ENCODE measurements around the gene TRIM59. TPM values are rescaled to one million over a fixed set of nuclear protein-coding genes. Genes with fewer than 3 reads are reported as not detected.
A peak's percentile ranks its signal among the peaks of the same experiment; 100 is the strongest.

The TRIM59 gene
- total and polyA plus RNA-seq, 2 of the 4 experiments (the other 2 are of a cell fraction) = 8.0 to 65.4 TPM

DNA sequence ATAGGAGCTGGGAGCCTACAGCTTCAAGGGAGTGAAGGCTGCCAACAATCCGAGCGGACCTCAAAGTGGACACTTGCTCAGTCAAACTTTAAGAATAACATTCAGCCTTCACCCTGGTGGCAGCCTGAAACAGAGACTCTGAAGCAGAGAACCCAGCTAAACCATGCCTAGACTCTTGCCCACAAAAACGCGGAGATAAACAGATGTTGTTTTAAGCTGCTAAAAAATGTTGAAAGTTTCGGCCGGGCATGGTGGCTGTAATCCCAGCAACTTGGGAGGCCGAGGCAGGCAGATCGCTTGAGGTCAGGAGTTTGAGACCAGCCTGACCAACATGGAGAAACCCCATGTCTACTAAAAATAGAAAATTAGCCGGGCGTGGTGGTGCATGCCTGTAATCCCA, 29.8 kb upstream of the TRIM59 start:
- H2BK15ac ChIP-seq (ENCODE audit: low read depth, low read length) = no peak overlapping the region; the same call in 2 of the 3 replicates
- no peak overlapping the region for H3K4me2 ChIP-seq (ENCODE audit: low read depth, low read length)
- no peaks in the 10 kb centered on the region; a peak in 1 of 4 replicates for H3K79me1 ChIP-seq (ENCODE audit: low read depth in 1 of 2, low read length in 2 of 2)
- in situ Hi-C loops (cut with MboI; ENCODE audit: low sequenced_read_pairs) = no loop called here
- dilution Hi-C loops (cut with HindIII; ENCODE audit: low sequenced_read_pairs, unreplicated experiment) = no loop called here
- no peak overlapping the region for H3K56ac ChIP-seq (ENCODE audit: extremely low read depth, insufficient read depth, low read length)
- H3K27me3 ChIP-seq (ENCODE audit: control insufficient read depth, insufficient read depth, low read length) = no peaks in the 10 kb centered on the region
- no peak overlapping the region for H3K18ac ChIP-seq (ENCODE audit: low read depth, low read length)
- no peak overlapping the region for H2BK5ac ChIP-seq (ENCODE audit: low read depth, low read length, poor library complexity, severe bottlenecking)
- H3K4me1 ChIP-seq (ENCODE audit: control insufficient read depth, insufficient read depth, low read length) = peaks cover 11% of the 10 kb centered on the region
- CTCF ChIA-PET = no interaction called here
- H2AFZ ChIP-seq (replicated peaks; ENCODE audit: low read length, poor library complexity) = no peak overlapping the region
- H3K4me3 ChIP-seq (ENCODE audit: insufficient read depth, low read depth, low read length) = no peak overlapping the region
- H3K23ac ChIP-seq (ENCODE audit: low read depth, low read length) = no peak overlapping the region
- H2BK120ac ChIP-seq (ENCODE audit: low read depth, low read length) = 0 out of 2 replicates have a peak overlapping the region, but pooled peaks have one; percentile 11
- H3K4ac ChIP-seq (ENCODE audit: low read depth, low read length) = 0 out of 2 replicates have a peak overlapping the region, but pooled peaks have one; percentile 16
- no TSS peak for BruUV-seq (replicated peaks)
- peak overlapping the region; percentile 34 for H2AK9ac ChIP-seq (replicated peaks; ENCODE audit: low read depth, low read length, poor library complexity)
- POLR2A ChIA-PET (ENCODE audit: unreplicated experiment) = no interaction called here
- H3K27ac ChIP-seq (ENCODE audit: insufficient read depth, low read length) = no peak overlapping the region
- H3K36me3 ChIP-seq (ENCODE audit: control insufficient read depth, insufficient read depth, low read length) = no peaks in the 10 kb centered on the region
- no peak overlapping the region for H4K91ac ChIP-seq (ENCODE audit: insufficient read depth, low read depth, low read length)
- DNase-seq = no peak
- 0 out of 2 replicates have a peak overlapping the region, but pooled peaks have one; percentile 30 for H3K14ac ChIP-seq (replicated peaks; ENCODE audit: low read depth, low read length)
- no peak overlapping the region for H3K9ac ChIP-seq (ENCODE audit: low read depth, low read length)
- ATAC-seq (ENCODE audit: low read depth) = no peak
- no peak overlapping the region for H2AK5ac ChIP-seq (ENCODE audit: low read depth, low read length)
- WGBS, 2 experiments (ENCODE audit: extremely low coverage in 2 of 2, insufficient read length in 1 of 2) = 91% methylated on average over 4 of the region's 10 CpGs; no CpG with 5 or more reads in 1 of the 2 experiments
- TF ChIP-seq CHD1 (IDR thresholded peaks at IDR 0.05; ENCODE audit: low read depth, low read length) (no peak), BHLHE40 (IDR thresholded peaks at IDR 0.05; ENCODE audit: low read depth, low read length) (no peak), CEBPB (IDR thresholded peaks at IDR 0.05; ENCODE audit: low read depth, low read length) (no peak), NFE2L2 (IDR thresholded peaks at IDR 0.05; ENCODE audit: low read depth, low read length) (no peak), RCOR1 (IDR thresholded peaks at IDR 0.05; ENCODE audit: insufficient replicate concordance, low read length) (no peak), POLR2A (IDR thresholded peaks at IDR 0.05; ENCODE audit: low read depth, low read length) (no peak), MXI1 (IDR thresholded peaks at IDR 0.05; ENCODE audit: borderline replicate concordance, low read depth, low read length) (no peak), SMC3 (IDR thresholded peaks at IDR 0.05; ENCODE audit: low read depth, low read length) (no peak), RAD21 (IDR thresholded peaks at IDR 0.05; ENCODE audit: low read length) (no peak), FOS (IDR thresholded peaks at IDR 0.05; ENCODE audit: low read depth, low read length) (no peak), RFX5 (IDR thresholded peaks at IDR 0.05; ENCODE audit: low read depth, low read length) (no peak), MAFK (IDR thresholded peaks at IDR 0.05; ENCODE audit: low read depth, low read length) (no peak), MAZ (IDR thresholded peaks at IDR 0.05; ENCODE audit: borderline replicate concordance, low read depth, low read length) (no peak)
- TF ChIP-seq, protein P1, sequence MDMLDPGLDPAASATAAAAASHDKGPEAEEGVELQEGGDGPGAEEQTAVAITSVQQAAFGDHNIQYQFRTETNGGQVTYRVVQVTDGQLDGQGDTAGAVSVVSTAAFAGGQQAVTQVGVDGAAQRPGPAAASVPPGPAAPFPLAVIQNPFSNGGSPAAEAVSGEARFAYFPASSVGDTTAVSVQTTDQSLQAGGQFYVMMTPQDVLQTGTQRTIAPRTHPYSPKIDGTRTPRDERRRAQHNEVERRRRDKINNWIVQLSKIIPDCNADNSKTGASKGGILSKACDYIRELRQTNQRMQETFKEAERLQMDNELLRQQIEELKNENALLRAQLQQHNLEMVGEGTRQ (IDR thresholded peaks at IDR 0.05; ENCODE audit: low read depth, low read length) = no peak
- TF ChIP-seq, protein P2, sequence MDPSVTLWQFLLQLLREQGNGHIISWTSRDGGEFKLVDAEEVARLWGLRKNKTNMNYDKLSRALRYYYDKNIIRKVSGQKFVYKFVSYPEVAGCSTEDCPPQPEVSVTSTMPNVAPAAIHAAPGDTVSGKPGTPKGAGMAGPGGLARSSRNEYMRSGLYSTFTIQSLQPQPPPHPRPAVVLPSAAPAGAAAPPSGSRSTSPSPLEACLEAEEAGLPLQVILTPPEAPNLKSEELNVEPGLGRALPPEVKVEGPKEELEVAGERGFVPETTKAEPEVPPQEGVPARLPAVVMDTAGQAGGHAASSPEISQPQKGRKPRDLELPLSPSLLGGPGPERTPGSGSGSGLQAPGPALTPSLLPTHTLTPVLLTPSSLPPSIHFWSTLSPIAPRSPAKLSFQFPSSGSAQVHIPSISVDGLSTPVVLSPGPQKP (IDR thresholded peaks at IDR 0.05; ENCODE audit: borderline replicate concordance, low read depth, low read length) = no peak
- TF ChIP-seq, protein P3, sequence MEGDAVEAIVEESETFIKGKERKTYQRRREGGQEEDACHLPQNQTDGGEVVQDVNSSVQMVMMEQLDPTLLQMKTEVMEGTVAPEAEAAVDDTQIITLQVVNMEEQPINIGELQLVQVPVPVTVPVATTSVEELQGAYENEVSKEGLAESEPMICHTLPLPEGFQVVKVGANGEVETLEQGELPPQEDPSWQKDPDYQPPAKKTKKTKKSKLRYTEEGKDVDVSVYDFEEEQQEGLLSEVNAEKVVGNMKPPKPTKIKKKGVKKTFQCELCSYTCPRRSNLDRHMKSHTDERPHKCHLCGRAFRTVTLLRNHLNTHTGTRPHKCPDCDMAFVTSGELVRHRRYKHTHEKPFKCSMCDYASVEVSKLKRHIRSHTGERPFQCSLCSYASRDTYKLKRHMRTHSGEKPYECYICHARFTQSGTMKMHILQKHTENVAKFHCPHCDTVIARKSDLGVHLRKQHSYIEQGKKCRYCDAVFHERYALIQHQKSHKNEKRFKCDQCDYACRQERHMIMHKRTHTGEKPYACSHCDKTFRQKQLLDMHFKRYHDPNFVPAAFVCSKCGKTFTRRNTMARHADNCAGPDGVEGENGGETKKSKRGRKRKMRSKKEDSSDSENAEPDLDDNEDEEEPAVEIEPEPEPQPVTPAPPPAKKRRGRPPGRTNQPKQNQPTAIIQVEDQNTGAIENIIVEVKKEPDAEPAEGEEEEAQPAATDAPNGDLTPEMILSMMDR (conservative IDR thresholded peaks at IDR 0.05; ENCODE audit: low read depth, low read length) = no peak
- no peak overlapping the region for H2BK20ac ChIP-seq (ENCODE audit: low read depth, low read length)
- intact Hi-C loops (cut with micrococcal nuclease) = no loop called here
- H4K5ac ChIP-seq (ENCODE audit: low read depth, low read length) = no peak overlapping the region
- no peaks in the 10 kb centered on the region for H4K20me1 ChIP-seq (ENCODE audit: insufficient read depth, low read length)
- H4K8ac ChIP-seq (ENCODE audit: low read depth in 2 of 2, low read length in 2 of 2) = no peak overlapping the region
- H3K9me3 ChIP-seq (ENCODE audit: control insufficient read depth, insufficient read depth, low read length) = no peaks in the 10 kb centered on the region
- peaks cover 15% of the 10 kb centered on the region for H3K9me1 ChIP-seq (ENCODE audit: insufficient read depth, low read length)
